HepG2 (cell line): ENCODE measurements around the gene SIRPA. TPM values are rescaled to one million over a fixed set of nuclear protein-coding genes. Genes with fewer than 3 reads are reported as not detected.

Experiments used
- ELF4 ChIP-seq: sonication (generic); formaldehyde crosslinking; IDR thresholded peaks from 2 replicates; pipeline ENCODE4 v1.5.0; 2020; ENCODE audit warnings: missing genetic modification reagents, mild to moderate bottlenecking, moderate library complexity, borderline replicate concordance
- ERF ChIP-seq: IDR thresholded peaks from 2 replicates; pipeline ENCODE4 v1.6.1; 2018; ENCODE audit warnings: missing biosample characterization, missing genetic modification reagents
- GLMP ChIP-seq: sonication (generic); formaldehyde crosslinking; IDR thresholded peaks from 2 replicates; pipeline ENCODE4 v1.9.0; 2021; ENCODE audit warnings: missing genetic modification reagents, mild to moderate bottlenecking, borderline replicate concordance
- HBP1 ChIP-seq: IDR thresholded peaks from 2 replicates; pipeline ENCODE4 v1.6.1; 2016; ENCODE audit warnings: low read depth, control low read depth
- HMG20B ChIP-seq: conservative IDR thresholded peaks from 2 replicates; pipeline ENCODE4 v1.6.1; 2016; ENCODE audit warnings: missing genetic modification reagents, missing compliant biosample characterization
- MTERF4 ChIP-seq: sonication (generic); formaldehyde crosslinking; IDR thresholded peaks from 2 replicates; pipeline ENCODE4 v1.8.0; 2023; ENCODE audit warnings: mild to moderate bottlenecking, missing genetic modification reagents
- SOX13 ChIP-seq, 3 experiments: fragments of 450-650 bp in 1 of 3; sonication (generic) in 1 of 3; formaldehyde crosslinking in 1 of 3; IDR thresholded peaks in 2 of 3; conservative IDR thresholded peaks in 1 of 3; 2 replicates each; pipeline versions ENCODE4 v1.5.0 to v1.6.1; 2016 to 2020; ENCODE audit warnings: antibody characterized with exemption in 1 of 3, mild to moderate bottlenecking in 1 of 3, missing compliant biosample characterization in 1 of 3, missing genetic modification reagents in 1 of 3, moderate library complexity in 1 of 3
- SP1 ChIP-seq, 2 experiments: fragments of 450-650 bp in 1 of 2; sonication (generic) in 1 of 2; formaldehyde crosslinking in 1 of 2; IDR thresholded peaks; 2 replicates each; pipeline versions ENCODE4 v1.4.0 to v1.6.1; 2016 to 2020; ENCODE audit warnings: missing genetic modification reagents in 1 of 2
- ZC3H13 ChIP-seq: sonication (generic); formaldehyde crosslinking; IDR thresholded peaks from 2 replicates; pipeline ENCODE4 v1.8.1; 2023; ENCODE audit warnings: mild to moderate bottlenecking, missing genetic modification reagents, moderate library complexity
- ZNF607 ChIP-seq: sonication (generic); formaldehyde crosslinking; IDR thresholded peaks from 2 replicates; pipeline ENCODE4 v1.5.1; 2020; ENCODE audit warnings: missing genetic modification reagents, mild to moderate bottlenecking, borderline replicate concordance
- ZNF7 ChIP-seq: IDR thresholded peaks from 2 replicates; pipeline ENCODE4 v1.6.1; 2016; ENCODE audit warnings: missing biosample characterization, missing genetic modification reagents
- ZNF777 ChIP-seq: sonication (generic); formaldehyde crosslinking; IDR thresholded peaks from 2 replicates; pipeline ENCODE4 v1.4.0; 2020; ENCODE audit warnings: missing genetic modification reagents
- ZNF839 ChIP-seq: sonication (generic); formaldehyde crosslinking; IDR thresholded peaks from 2 replicates; pipeline ENCODE4 v1.4.0; 2020; ENCODE audit warnings: missing genetic modification reagents, mild to moderate bottlenecking, borderline replicate concordance
- polyA plus RNA-seq, 8 experiments: library from polyadenylated mRNA; depleted of rRNA in 3 of 8; stranded (reverse) in 7 of 8; unstranded in 1 of 8; fragments of >200 nt; fragmentation: Illumina TruSeq in 4 of 8; extraction: Trizol in 4 of 8; gene quantifications; 2 replicates each; pipeline versions ENCODE4 v1.2.1 to v1.2.3, GENCODE V29; 2011 to 2016; ENCODE audit warnings: low read depth in 4 of 8, missing spikeins in 1 of 8, mixed read lengths in 1 of 8; ENCODE audit not compliant: insufficient read depth in 1 of 8
- total RNA-seq, 5 experiments: library from RNA; depleted of rRNA; stranded (reverse); fragments of >200 nt; fragmentation: Illumina TruSeq; extraction: Trizol; gene quantifications; 2 replicates each; pipeline ENCODE4 v1.2.3, GENCODE V29; 2016; ENCODE audit warnings: low read depth in 1 of 5
- TF ChIP-seq, protein P1 (sequence below): sonication (generic); formaldehyde crosslinking; IDR thresholded peaks from 2 replicates; pipeline ENCODE4 v1.5.1; 2020; ENCODE audit warnings: mild to moderate bottlenecking, missing genetic modification reagents, borderline replicate concordance
- TF ChIP-seq, protein P2 (sequence below): sonication (generic); formaldehyde crosslinking; IDR thresholded peaks from 2 replicates; pipeline ENCODE4 v1.8.0; 2022; ENCODE audit warnings: missing genetic modification reagents, mild to moderate bottlenecking, moderate library complexity, borderline replicate concordance

The SIRPA gene
- total and polyA plus RNA-seq, 2 of the 13 experiments (the other 11 are each of a cell fraction or from before 2014, with no cell fraction given) = 7.2 to 17.6 TPM

DNA sequence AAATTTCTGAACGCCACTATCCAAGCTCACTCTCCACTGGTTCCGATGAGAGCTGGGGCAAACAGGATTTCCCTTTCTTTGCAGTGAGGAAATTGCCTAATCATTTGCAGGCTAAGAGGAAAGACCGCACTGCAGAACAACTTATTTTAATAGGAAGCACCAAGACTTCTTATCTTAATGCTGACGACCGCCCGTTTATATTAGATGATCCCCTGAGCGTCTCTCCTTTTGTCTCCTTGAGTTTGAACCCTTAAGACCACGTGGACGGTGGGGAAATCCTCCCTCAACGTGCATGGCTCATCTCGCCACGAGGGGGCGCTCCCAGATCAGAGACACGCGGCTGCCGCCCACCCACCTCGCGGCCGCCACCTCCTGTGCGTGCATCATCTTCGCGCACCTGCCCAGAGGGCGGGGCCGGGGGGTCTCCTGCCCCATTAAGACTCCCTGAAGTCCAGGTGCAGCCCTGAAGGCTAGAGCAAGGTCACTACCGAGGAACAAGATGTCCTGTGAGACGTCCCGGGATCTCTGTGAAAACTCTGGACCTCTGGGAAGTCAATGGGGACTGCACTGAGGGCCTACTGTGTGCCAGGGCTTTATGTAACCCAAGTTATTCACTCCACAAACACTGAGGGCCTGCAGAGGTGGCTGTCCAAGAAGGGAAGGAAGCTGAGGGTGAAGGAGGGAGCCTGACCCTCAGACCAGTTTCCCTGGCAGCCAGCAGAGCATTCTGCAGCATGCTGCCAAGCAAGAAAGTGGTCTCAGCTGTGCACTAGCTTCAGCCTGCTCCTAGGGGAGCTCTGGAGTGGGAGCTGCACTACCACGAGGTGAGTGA, 70.5 kb downstream of the SIRPA start (continued):
- TF ChIP-seq, protein P1, sequence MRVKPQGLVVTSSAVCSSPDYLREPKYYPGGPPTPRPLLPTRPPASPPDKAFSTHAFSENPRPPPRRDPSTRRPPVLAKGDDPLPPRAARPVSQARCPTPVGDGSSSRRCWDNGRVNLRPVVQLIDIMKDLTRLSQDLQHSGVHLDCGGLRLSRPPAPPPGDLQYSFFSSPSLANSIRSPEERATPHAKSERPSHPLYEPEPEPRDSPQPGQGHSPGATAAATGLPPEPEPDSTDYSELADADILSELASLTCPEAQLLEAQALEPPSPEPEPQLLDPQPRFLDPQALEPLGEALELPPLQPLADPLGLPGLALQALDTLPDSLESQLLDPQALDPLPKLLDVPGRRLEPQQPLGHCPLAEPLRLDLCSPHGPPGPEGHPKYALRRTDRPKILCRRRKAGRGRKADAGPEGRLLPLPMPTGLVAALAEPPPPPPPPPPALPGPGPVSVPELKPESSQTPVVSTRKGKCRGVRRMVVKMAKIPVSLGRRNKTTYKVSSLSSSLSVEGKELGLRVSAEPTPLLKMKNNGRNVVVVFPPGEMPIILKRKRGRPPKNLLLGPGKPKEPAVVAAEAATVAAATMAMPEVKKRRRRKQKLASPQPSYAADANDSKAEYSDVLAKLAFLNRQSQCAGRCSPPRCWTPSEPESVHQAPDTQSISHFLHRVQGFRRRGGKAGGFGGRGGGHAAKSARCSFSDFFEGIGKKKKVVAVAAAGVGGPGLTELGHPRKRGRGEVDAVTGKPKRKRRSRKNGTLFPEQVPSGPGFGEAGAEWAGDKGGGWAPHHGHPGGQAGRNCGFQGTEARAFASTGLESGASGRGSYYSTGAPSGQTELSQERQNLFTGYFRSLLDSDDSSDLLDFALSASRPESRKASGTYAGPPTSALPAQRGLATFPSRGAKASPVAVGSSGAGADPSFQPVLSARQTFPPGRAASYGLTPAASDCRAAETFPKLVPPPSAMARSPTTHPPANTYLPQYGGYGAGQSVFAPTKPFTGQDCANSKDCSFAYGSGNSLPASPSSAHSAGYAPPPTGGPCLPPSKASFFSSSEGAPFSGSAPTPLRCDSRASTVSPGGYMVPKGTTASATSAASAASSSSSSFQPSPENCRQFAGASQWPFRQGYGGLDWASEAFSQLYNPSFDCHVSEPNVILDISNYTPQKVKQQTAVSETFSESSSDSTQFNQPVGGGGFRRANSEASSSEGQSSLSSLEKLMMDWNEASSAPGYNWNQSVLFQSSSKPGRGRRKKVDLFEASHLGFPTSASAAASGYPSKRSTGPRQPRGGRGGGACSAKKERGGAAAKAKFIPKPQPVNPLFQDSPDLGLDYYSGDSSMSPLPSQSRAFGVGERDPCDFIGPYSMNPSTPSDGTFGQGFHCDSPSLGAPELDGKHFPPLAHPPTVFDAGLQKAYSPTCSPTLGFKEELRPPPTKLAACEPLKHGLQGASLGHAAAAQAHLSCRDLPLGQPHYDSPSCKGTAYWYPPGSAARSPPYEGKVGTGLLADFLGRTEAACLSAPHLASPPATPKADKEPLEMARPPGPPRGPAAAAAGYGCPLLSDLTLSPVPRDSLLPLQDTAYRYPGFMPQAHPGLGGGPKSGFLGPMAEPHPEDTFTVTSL (CRISPR knock-in tag) = no peak
- TF ChIP-seq ZNF777 (CRISPR knock-in tag) (no peak), ZNF839 (CRISPR knock-in tag) (no peak; the same call in 1 of the 2 replicates), GLMP (CRISPR knock-in tag) (no peak), MTERF4 (no peak), ZNF7 (no peak), ZNF607 (CRISPR knock-in tag) (0 out of 2 replicates have a peak, but pooled peaks have one; percentile 46), ERF (CRISPR knock-in tag) (peak; percentile 70; the same call in 1 of the 2 replicates), SP1 (IDR thresholded peaks at IDR 0.05) (no peak), SP1 (CRISPR knock-in tag; IDR thresholded peaks at IDR 0.05) (peak; percentile 66), HMG20B (peak; percentile 48; the same call in 1 of the 2 replicates), ELF4 (no peak), SOX13 (IDR thresholded peaks at IDR 0.05) (no peak), SOX13 (CRISPR knock-in tag; conservative IDR thresholded peaks at IDR 0.05 in 1 of 2, IDR thresholded peaks at IDR 0.05 in 1 of 2) (peak in 1 of 2 experiments; percentile 28; a peak in 1 of 4 replicates), HBP1 (CRISPR knock-in tag) (no peak), ZC3H13 (CRISPR knock-in tag) (no peak)
- TF ChIP-seq, protein P2, sequence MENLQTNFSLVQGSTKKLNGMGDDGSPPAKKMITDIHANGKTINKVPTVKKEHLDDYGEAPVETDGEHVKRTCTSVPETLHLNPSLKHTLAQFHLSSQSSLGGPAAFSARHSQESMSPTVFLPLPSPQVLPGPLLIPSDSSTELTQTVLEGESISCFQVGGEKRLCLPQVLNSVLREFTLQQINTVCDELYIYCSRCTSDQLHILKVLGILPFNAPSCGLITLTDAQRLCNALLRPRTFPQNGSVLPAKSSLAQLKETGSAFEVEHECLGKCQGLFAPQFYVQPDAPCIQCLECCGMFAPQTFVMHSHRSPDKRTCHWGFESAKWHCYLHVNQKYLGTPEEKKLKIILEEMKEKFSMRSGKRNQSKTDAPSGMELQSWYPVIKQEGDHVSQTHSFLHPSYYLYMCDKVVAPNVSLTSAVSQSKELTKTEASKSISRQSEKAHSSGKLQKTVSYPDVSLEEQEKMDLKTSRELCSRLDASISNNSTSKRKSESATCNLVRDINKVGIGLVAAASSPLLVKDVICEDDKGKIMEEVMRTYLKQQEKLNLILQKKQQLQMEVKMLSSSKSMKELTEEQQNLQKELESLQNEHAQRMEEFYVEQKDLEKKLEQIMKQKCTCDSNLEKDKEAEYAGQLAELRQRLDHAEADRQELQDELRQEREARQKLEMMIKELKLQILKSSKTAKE (CRISPR knock-in tag) = no peak
